Measurements from ENCODE around the gene CES1.
A peak's percentile ranks its signal among the peaks of the same experiment; 100 is the strongest.

CES1 gene

DNA sequence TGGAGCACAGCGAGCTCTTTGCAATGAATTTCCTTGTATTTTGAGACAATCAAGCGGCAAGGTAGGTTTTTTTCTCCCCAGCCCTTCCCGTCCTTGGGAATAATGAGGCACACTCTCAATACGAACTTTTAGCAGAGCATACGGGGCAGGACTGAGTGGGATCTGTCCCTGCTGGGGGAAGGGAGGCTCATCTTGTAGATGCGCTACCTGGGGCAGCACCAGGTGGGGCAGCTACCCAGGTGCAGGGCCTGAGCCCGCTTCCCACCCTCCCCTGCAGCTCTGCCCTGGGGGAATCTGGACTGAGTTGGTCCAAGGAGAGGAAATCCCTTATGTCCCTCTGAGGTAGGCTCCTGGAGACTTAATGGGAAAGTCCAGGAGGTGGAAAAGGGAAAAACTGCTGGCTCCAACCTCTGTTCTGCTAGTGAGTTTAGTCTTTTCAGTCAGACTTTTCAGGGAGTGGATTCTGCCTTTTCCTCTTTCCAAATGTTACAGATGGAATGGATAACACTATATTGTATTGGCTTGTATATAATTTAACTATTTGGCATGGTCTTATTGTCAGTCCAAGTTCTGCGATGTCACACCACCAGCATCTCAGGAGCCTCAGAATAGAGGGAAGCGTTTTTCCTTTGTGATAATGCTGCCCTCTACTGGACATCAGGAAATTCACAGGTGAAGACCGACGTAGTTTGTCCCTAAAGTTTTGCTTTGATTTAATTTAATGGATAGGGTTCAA lies 9.6 kb upstream of the CES1 start:
- TF ChIP-seq EP300 (IDR thresholded peaks at IDR 0.05; ENCODE audit: borderline replicate concordance) (no peak), RAD21 (IDR thresholded peaks at IDR 0.05; ENCODE audit: low read depth) (peak; percentile 69)
- TF ChIP-seq, protein P1, sequence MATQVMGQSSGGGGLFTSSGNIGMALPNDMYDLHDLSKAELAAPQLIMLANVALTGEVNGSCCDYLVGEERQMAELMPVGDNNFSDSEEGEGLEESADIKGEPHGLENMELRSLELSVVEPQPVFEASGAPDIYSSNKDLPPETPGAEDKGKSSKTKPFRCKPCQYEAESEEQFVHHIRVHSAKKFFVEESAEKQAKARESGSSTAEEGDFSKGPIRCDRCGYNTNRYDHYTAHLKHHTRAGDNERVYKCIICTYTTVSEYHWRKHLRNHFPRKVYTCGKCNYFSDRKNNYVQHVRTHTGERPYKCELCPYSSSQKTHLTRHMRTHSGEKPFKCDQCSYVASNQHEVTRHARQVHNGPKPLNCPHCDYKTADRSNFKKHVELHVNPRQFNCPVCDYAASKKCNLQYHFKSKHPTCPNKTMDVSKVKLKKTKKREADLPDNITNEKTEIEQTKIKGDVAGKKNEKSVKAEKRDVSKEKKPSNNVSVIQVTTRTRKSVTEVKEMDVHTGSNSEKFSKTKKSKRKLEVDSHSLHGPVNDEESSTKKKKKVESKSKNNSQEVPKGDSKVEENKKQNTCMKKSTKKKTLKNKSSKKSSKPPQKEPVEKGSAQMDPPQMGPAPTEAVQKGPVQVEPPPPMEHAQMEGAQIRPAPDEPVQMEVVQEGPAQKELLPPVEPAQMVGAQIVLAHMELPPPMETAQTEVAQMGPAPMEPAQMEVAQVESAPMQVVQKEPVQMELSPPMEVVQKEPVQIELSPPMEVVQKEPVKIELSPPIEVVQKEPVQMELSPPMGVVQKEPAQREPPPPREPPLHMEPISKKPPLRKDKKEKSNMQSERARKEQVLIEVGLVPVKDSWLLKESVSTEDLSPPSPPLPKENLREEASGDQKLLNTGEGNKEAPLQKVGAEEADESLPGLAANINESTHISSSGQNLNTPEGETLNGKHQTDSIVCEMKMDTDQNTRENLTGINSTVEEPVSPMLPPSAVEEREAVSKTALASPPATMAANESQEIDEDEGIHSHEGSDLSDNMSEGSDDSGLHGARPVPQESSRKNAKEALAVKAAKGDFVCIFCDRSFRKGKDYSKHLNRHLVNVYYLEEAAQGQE (IDR thresholded peaks at IDR 0.05; ENCODE audit: low read depth): no peak

DNA sequence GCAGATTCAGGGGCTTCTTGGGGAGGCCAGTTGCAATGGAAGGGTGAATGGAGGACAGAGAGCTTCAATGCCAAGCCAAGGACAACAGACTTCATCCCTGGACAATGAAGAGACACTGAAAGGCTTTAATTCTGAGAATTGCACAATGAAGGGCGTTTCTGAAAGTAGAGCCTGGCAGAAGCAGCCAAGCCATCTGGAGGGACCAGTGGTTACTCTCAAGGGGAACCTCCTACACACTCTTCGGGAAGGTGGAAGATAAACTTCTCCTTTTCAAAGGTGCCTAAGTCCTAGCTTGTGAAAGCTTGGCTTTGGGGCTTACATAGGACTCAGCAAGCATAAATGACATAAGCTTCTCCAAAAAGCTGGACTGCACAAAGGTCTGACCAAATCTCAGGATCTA lies 6.2 kb upstream of the CES1 start:
- TF ChIP-seq CEBPB (IDR thresholded peaks at IDR 0.05) (no peak), TAF1 (IDR thresholded peaks at IDR 0.05; ENCODE audit: low read depth) (no peak), FOXM1 (IDR thresholded peaks at IDR 0.05; ENCODE audit: borderline replicate concordance, low read depth) (no peak), NFIC (IDR thresholded peaks at IDR 0.05) (no peak), CREB1 (IDR thresholded peaks at IDR 0.05; ENCODE audit: low read depth) (no peak), YY1 (IDR thresholded peaks at IDR 0.05; ENCODE audit: low read depth) (no peak), EP300 (IDR thresholded peaks at IDR 0.05; ENCODE audit: borderline replicate concordance) (no peak), EGR1 (IDR thresholded peaks at IDR 0.05) (no peak), TCF12 (IDR thresholded peaks at IDR 0.05; ENCODE audit: low read depth) (no peak), ZBTB7A (IDR thresholded peaks at IDR 0.05; ENCODE audit: low read depth) (no peak), RAD21 (IDR thresholded peaks at IDR 0.05; ENCODE audit: low read depth) (no peak), TEAD4 (IDR thresholded peaks at IDR 0.05) (no peak)
- TF ChIP-seq, protein P2, sequence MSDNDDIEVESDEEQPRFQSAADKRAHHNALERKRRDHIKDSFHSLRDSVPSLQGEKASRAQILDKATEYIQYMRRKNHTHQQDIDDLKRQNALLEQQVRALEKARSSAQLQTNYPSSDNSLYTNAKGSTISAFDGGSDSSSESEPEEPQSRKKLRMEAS (IDR thresholded peaks at IDR 0.05): no peak
- TF ChIP-seq, protein P3, sequence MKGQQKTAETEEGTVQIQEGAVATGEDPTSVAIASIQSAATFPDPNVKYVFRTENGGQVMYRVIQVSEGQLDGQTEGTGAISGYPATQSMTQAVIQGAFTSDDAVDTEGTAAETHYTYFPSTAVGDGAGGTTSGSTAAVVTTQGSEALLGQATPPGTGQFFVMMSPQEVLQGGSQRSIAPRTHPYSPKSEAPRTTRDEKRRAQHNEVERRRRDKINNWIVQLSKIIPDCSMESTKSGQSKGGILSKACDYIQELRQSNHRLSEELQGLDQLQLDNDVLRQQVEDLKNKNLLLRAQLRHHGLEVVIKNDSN (IDR thresholded peaks at IDR 0.05): no peak
- TF ChIP-seq, protein P1 (IDR thresholded peaks at IDR 0.05; ENCODE audit: low read depth): no peak

DNA sequence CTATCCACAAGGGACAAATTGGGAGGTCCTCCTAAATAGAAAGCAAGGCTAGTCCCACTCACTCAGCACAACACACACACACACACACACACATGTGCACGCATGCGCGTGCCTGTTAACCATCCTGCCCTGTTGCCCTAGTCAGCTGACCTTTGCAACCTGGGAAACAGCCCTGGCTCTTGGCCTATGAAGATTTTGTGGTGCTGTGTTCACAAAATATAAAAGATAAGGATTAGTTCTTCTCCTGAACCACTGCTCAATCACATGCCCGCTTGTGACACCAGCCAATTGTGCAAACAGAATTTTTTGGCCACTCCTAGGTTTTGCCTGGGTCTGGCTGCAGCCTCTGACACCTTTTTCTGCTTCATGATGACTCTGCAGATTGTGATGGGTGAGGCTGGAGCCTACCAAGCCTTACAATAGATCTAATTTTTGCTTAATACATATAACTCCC lies 3.3 kb upstream of the CES1 start:
- TF ChIP-seq TEAD4 (IDR thresholded peaks at IDR 0.05) (no peak), FOXM1 (IDR thresholded peaks at IDR 0.05; ENCODE audit: borderline replicate concordance, low read depth) (no peak), ZBTB7A (IDR thresholded peaks at IDR 0.05; ENCODE audit: low read depth) (no peak), EGR1 (IDR thresholded peaks at IDR 0.05) (no peak)
- TF ChIP-seq, protein P3 (IDR thresholded peaks at IDR 0.05): no peak

DNA sequence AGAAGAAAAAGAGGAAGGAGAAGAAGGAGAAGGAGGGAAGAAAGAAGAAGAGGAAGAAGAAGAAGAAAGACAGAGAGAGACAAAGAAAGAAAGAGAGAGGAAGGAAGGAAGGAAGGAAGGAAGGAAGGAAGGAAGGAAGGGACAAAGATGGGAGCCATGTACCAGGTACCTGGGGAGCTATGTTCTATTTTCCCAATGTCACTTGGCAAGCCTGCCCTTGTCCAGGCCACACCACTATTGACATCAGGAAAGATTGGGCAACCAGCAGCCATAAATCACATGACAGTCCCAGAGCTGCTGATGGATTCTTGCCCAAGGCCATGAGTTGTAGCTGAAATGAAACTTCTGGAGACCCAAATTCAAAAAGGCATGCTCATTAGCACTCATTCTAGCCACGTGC lies 2.7 kb upstream of the CES1 start:
- no peak for TF ChIP-seq CREB1 (IDR thresholded peaks at IDR 0.05; ENCODE audit: low read depth)
- TF ChIP-seq ZBTB7A (IDR thresholded peaks at IDR 0.05; ENCODE audit: low read depth): no peak

DNA sequence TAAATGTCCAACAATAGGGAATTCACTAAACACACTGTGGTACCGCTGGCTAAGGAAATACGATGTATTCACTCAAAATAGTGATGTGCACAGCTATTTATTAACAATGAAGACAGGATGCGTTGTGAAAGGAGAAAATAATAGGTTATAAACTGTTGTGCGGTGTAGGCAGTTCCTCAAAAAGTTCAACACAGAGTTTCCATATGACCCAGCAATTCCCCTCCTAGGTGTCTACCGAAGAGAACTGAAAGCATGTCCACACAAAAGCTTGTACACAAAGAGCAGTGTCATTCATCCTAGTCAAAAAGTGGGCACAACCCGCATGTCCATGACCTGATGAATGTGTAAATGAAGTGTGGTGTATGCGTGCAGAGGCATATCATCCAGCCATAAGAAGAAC lies 1.2 kb upstream of the CES1 start:
- TF ChIP-seq TCF12 (IDR thresholded peaks at IDR 0.05; ENCODE audit: low read depth) (no peak), CEBPB (IDR thresholded peaks at IDR 0.05) (no peak), EP300 (IDR thresholded peaks at IDR 0.05; ENCODE audit: borderline replicate concordance) (no peak), CREB1 (IDR thresholded peaks at IDR 0.05; ENCODE audit: low read depth) (no peak), FOXM1 (IDR thresholded peaks at IDR 0.05; ENCODE audit: borderline replicate concordance, low read depth) (no peak)
- TF ChIP-seq, protein P2 (IDR thresholded peaks at IDR 0.05): no peak
- TF ChIP-seq, protein P1 (IDR thresholded peaks at IDR 0.05; ENCODE audit: low read depth): no peak

Data from Ishikawa (cell line).